OCI-LY1 (cell line): ENCODE data around the gene PPP2R2C.

Experiments
- CTCF ChIP-seq: fragments of 200-600 bp; sonication (generic), shearing (Covaris generic); IDR thresholded peaks from 2 replicates; pipeline ENCODE4 v1.5.1; 2017; ENCODE audit warnings: mild to moderate bottlenecking, antibody characterized with exemption, low read length, moderate library complexity, mixed read lengths
- EZH2 ChIP-seq: fragments of 200-600 bp; sonication (generic), shearing (Covaris generic); IDR thresholded peaks from 2 replicates; pipeline ENCODE4 v1.8.0; 2017; ENCODE audit warnings: borderline replicate concordance, mixed run types, mild to moderate bottlenecking, antibody characterized with exemption, low read length, moderate library complexity, mixed read lengths

- no peak for TF ChIP-seq CTCF
- TF ChIP-seq EZH2 = no peak
Observed at GRCh38 chr4:6385288-6385687, 87.1 kb downstream of the PPP2R2C start.
